ENCODE measurements around the gene KRT20.
"Not testable (repeated sequence)": the region's sequence is repeated elsewhere in the genome, so short reads cannot be mapped to it uniquely, and the experiment has no call there.

KRT20 gene, protein sequence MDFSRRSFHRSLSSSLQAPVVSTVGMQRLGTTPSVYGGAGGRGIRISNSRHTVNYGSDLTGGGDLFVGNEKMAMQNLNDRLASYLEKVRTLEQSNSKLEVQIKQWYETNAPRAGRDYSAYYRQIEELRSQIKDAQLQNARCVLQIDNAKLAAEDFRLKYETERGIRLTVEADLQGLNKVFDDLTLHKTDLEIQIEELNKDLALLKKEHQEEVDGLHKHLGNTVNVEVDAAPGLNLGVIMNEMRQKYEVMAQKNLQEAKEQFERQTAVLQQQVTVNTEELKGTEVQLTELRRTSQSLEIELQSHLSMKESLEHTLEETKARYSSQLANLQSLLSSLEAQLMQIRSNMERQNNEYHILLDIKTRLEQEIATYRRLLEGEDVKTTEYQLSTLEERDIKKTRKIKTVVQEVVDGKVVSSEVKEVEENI

DNA sequence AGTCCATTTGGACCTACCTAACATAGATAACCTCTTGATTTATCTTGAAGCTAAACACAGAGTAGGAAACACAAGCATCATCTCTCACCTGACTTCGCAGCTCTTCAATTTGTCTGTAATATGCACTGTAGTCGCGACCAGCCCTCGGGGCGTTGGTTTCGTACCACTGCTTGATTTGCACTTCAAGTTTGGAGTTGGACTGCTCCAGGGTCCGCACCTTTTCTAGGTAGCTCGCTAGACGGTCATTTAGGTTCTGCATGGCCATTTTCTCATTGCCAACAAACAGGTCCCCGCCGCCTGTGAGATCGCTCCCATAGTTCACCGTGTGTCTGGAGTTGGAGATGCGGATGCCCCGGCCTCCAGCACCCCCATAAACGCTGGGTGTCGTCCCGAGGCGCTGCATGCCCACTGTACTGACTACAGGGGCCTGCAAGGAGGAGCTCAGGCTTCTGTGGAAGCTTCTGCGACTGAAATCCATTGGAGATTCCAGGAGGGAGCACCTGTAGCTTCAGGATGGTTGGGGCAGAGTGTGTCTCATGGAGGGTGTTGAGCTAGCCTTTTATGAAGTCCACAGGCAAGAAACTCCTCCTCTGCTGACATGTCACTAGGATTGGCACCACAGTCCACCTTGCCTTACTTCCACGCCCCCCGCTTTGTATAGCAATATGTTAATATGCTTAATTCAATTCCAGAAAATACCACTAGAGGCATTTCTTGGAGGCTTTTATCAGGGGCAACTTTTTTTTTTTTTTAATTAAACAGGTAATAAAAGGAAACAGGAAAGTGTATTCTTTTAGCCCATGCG is at the start of gene KRT20:
KRT20 (minus strand) TSS at position 535 of the 805 bp plus-strand sequence; CDS start at position 478, 57 bp downstream.
- DNase-seq, result peak; percentile 56

DNA sequence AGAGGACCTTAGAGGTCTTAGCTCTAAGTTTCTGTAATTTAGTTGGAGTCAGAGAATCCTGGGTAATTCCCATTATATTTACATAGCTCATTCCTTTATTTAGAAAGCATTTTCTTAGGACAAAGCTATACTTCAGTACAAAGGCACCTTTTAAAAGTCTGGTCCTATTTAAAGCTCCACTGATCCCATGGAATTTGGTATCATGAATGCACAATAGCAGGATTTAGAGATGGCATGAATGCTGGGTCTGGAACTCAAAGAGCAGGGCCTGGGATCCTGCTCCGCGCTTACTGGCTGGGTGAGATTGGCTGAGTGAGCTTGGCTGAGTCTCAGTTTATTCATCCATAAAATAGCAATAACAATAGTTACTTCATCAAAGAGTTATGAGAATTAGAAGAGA is 47.6 kb upstream of the KRT20 start:
- no peak for DNase-seq

DNA sequence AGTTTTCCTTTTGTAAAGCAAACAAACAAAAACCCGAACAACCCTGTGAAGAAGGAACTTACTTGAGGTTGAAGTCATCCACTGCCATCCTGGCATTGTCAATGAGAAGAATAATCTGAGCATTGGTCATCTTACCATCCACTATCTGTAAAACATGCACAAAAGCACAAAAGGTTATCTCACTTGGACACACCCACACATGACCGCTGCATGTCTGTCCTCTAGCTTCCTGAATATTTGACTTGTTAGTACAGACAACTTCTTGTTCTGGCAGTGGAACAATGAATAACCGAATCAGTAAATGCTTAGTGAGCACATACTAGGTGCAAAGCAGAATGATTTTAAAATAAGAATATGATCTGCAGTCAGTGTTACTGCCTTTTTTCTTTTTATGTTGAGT is 46.3 kb upstream of the KRT20 start:
- DNase-seq, result no peak

DNA sequence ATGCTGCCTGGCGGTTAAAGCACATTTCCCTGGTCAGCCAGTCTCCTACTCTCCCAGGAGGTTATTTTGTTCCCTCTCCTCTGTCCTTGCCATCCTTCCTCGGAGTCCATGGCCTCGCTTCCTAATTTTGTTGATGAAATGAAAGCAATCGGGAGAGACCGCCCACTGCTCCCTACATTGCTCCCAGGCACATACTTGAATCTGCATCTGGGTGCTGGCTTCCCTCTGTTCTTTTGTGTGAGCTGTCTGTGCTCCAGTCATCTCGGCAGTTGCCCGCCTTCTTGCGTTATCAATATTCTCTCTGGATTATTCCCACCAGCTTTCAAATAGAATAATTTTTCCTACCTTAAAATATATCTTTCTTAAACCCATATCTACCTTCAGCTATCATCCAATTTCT is 41.3 kb upstream of the KRT20 start:
- DNase-seq, result no peak

DNA sequence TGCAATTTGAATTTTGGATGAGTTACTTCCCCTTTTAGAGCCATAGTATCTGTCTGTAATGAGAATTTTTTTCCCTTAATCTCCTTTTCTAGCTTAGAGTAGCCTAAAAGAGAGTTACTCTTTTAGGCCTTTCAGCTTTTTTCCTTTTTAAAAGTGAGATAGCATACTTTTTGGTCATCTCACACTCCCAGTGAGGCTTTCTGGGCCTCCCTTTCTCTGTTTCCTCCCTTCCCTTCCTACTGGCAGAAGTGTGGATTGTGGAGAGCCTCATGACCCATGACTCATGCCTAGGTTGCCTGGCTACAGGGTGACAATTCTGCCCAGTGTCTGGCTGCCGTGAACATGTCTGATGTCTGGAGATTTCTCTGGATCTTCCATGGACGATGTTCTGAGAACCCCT is 37.2 kb upstream of the KRT20 start:
- DNase-seq, result no peak

DNA sequence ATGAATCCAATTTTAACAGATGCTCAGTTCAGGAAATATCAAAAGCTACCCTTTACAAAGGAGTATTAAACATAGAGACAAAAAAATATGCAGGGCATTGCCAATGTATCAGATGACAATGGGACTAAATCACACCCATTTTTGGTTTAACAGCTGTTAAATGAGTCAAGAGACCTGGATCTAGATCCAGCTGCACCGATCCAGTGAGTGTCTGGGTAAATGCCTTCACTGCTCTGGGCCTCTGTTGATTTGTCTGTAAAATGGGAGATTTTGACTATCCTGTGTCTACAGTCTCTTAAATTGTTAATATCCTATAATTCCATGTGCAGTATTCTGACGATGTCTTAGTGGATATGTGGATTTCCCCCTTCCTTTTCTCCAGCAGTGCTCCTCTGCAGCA is 36.0 kb upstream of the KRT20 start:
- no peak for DNase-seq

DNA sequence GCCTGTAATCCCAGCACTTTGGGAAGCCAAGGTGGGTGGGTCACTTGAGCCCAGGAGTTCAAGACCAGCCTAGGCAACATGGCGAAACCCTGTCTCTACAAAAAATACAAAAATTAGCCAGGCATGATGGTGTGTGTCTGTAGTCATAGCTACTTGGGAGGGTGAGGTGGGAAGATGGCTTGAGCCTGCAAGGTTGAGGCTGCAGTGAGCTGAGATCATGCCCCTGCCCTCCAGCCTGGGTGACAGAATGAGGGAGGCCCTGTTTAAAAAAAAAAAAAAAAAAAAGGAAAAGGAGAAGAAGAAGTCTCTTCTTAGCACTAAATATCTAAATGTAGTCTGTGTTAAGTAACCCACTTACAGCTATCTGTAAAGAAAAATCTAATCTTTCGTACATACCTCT is 32.1 kb upstream of the KRT20 start:
- not testable (repeated sequence) for DNase-seq

DNA sequence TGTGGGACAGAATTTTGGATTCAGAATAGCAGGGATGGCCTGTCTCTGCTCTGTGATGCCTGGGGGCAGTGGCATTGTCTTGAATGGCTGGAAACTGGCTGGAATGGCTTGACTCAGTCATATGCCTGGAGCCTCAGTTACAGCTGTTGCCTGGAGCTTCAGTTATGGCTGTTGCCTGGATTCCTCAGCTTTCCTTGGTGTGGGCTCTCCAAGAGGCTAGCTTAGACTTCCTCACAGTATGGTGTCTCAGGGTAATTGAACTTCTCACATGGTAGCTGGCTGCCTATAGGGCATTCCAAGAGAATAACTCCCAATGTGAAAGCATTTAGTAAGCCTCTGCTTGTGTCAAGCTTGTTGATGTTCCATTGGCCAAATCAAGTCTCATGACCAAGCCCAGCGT is 31.3 kb upstream of the KRT20 start:
- no peak for DNase-seq

DNA sequence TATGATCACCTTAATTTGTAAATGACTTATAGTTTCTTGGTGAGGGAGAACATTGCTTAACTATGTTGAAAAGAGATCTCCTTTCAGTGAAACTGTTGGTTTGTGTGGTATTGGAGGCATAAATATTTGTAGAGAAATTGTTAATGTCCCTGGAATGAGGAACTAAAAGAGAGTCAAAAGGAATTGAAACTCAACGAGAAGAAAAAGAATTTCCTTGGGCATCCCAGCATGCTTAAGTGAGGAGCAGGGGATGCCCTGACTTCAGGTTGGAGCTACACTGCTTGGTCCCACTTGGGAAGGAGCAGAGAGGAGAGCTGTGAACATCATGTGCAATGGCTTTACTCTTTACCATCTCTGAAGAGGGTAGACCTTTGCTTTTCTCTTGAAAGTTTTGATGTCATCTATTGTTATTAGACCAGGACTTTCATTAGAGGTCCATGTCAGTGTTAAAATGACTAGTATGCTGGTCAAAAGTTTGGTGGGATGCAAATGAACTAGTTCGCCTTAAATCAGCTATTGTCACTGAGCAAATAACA is 30.7 kb upstream of the KRT20 start:
- DNase-seq, result no peak

DNA sequence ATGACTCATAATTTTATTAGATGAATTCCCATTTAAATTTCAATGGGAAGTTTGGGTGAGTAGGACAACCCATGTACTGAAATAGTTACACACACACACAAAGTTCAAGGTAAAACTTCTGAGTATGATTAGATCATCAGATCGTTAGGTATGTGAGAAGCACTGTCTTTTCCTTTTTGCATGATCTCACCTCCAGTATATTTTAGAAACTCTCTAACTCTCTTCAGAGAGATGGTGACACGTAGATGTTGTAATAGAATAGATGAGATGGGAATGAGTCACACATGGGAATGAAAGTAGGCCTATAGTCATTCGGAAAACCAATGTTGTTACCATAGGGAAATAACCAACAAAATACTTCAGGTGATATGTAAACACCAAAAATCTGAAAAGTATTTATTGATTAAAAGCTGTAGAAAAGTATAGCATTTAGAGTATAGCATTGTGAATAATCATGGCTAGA is 30.2 kb upstream of the KRT20 start:
- DNase-seq, result no peak

DNA sequence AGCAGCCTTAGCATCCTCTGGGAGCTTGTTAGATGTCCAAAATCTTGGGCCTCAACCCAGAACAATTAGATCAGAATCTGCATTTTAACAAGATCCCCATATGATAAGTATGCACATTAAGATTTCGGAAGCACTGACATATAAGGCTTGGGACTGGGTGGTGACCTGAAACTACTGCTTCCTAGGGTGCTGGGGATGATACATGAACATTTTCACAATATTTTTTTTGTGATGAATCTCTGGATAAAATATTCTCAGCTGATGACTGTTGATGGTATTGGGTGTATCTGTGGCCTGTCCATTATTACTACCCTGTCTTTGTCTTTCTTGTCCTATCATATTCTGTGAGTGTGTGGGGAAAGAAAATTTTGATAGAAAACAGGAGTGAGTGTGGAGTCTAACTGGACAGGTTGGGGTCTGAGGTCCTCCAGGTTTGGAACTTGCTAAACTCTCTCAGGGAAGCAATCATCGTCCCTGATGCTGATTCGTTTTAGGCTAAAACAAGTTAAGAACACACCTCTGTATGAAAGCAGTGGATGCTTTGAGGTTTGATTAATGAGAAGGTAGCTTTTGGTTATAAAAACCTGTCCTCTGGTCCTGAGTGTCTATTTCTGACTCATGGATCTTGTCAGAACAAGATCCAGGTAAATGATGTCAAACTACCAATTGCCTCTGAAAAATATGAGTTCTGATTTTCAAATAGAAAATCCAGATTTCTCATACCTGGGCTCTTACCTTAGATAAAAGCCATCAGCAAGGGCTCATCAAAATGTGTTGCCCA is 29.2 kb upstream of the KRT20 start:
- DNase-seq, result no peak

DNA sequence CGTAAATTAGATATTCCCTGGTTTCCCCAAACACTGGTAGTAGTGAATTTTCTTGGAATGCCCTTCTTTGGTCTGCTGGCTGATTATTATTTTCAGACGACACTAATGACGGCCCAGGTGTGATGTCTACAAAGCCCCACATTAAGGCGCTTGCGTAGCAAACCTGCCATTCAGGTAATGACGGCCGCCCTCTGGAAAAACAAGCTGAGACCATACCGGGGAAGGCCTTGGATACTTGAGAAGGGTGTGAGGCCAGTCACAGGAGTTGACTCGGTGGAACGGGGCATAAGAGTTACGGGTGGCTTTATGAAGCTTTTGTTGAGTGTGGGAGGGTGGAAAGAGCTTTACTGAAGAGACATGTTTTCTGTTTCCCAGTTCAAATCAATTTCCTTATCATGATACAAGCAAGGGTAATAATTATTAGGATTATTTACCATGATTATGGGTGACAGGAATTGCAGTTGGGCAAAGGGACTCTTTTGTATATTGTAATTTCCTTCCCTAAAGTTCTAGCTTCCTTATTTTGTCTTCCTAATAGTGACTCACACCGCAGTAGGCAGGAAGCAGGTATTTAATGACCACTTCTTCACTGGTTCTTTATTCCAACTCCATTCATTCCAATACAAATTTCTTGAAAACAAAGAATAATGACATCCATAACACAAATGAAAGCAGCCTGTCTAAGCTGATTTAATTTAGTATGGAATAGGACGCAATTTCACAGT is 27.6 kb upstream of the KRT20 start:
- DNase-seq, result no peak

DNA sequence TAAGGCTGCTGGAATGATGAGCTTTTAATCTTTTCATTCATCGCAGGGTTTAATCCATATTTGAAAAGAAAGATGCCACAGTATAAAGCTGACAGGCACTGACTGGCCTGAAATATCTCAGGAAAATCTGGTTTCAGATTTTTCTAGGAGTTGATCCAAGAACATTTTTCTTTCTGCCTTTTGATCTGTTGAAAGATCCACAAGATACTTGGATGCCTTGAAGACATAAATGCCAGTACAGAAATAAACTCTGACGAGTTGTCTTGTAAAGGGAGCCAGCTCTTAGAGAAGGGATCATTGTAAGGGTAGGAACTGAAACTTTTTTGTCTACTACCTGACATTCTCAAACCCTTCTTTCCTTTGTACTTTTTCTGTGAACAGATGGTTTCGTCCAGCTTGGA is 25.4 kb upstream of the KRT20 start:
- no peak for DNase-seq

DNA sequence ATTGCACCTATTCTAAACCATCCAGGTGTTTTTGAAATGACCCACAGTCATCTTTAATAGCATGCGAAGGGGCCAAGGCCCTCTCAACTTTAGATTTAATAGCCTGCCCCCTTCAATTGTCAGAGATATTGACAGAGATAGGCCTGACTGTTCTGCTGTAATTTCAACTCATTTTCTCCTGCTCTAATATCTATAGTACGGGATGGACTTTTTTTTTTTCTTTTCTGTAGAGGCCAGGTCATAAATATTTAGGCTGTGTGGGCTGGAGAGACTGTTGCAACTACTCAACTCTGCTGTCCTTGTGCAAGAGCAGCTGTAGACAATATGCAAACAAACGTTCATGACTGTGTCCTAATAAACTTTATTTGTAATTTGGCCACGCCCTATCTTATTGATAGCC is 24.7 kb upstream of the KRT20 start:
- DNase-seq, result no peak

DNA sequence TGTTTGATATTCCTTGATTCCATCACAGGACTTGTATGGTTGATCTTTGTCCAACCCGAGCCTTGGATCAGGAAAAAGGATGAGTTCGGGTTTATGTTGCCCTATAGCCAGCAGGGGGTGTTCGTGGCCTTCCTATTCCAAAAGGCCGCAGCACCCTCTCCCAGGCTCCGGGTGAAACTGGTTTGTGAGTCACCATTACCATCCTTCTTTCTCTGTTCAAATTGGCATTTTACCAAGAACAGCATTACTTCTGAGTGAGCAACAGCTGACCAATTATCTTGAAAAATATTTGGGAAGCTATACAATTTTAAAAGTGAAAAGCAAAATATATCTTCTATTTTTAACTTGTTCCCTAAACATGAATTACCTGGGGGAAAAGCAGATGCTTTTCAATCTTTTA is 24.3 kb upstream of the KRT20 start:
- DNase-seq, result peak; percentile 91

DNA sequence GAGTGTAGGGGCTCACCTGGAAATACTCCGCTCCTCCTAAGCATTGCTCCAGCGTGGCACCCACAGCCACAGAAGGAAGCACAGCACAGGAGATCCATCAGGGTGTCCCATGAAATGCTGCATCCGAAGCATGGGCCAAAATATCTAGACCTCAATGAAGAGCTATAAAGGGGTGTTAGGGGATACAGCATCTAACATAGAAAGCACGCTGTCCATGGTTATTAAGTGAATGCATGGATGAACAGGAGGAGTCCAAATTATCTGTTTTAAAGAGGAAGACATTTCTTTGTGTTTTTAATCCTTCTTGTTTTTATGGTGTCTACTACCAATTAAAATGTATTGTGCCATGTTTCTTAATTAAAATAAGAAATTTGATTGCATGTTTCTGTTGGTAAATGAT is 21.6 kb upstream of the KRT20 start:
- no peak for DNase-seq

DNA sequence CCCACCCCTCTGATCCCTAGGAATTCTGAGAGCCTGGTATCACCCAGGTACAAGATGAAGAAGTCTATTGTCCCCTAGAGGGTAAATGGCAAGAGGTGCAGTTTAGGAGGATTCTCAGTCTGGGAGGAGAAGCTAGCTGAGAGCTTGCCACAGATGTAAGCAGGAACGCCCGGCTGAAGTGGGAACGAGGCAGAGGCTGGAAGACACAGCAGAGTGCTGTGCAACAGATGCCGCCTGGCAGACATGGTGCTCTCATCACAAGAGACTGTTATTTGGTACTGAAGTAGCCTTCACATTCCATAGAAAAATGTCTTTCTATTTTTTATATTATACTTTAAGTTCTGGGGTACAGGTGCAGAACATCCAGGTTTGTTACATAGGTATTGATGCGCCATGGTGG is 20.3 kb upstream of the KRT20 start:
- no peak for DNase-seq

DNA sequence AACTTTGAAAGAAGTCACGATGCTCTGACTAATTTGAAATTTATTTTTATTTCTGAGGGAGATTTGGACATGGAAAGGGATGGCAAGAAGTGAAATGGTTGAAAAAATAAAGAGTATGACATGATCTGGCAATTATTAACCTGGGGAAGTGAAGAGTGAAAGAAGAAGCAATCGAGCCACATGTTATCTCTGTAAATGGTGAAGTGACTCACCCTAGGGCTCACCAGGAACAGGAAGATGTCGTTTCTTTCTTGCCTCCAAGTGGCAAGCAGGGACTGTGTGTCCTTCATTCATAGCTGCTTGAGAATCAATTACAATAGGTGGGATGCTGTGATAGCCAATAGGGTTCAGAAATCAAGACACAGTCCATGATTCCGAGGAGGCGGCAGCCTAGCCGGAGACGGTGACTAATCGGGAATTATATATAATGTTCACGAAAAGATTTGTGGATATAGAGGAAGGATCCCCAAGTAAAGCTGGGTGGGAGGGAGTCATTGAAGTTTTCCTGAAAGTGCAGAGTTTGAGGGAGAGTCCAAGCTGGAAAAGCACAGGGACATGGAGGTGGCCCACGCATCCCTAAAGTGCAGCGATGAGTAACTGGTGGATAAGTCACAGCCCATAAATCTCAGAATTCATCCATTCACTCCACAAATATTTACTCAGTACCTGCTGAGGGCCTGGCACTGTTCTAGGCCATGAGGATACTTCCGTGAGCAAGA is 18.2 kb upstream of the KRT20 start:
- peak; percentile 93 for DNase-seq

DNA sequence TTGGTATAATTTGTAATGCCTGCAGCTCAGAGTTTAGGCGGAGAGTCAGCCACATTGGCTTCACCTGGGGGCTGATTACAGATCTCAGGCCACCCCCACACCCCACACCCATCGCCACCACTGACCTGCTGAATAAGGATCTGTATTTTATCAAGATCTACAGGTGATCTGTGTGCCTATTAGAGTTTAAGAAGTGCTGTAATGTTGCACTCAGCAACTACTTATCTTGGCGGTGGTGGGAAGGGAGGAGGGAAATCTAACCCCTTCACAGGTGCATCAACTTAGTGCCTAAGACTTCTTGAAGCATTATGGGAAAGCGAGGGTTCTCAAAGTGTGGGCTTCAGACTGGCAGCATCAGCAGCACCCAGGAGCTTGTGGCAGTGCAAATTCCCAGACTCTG is 17.5 kb upstream of the KRT20 start:
- no peak for DNase-seq

DNA sequence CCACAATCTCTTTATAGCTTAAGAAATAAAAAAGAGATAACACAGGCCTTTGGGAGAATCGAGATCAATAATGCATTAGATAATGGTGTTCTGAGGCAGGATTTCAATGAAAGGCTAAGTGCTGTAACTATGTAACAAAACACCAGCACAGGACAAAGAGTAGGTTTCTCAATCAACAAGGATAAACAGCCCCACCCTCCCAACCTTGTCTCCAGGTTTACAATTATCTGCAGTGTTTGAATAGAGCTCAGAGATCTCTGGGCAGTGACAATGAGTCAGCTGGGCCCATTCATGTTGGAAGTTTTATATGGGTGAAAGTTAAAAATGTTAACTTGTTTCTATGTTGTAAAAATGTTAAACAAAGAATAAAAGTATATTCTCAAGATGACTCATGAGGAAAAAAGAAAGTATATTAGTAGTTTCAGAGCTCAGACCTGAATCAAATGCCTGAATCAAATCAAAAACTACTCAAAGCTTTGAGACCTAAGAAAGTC is 17.0 kb upstream of the KRT20 start:
- peak; percentile 91 for DNase-seq

DNA sequence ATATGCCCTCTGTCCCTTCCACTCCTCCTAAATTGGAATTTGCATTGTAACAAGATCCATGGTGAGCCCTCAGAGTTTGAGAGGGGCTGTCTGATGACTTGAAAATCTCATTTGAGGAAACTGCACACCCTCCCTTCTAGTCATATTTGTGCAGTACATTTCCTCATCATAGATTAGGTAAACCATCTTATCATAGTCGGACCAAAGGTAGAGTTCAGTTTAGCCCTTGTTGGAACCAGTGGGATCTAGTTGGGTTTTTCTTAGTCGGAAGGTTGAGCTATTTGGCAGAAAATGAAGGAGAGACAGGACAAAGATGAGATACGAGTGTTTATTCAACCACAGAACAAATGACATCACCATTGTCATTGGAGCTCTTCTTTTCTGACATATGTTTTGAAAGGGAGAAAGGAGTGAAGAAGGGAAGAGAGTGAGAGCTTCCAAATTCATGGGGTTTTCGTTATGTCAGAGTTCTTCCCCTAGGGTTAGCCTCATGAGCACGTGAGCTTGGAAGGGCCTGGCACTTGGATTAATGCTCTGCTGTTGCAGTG is 15.8 kb upstream of the KRT20 start:
- peak; percentile 20 for DNase-seq

Measured in NCI-H345 (cell line).